IPS-18c (cell line): ENCODE data around the gene PEX26.
A peak's percentile ranks its signal among the peaks of the same experiment; 100 is the strongest.
"Not testable (repeated sequence)": the region's sequence is repeated elsewhere in the genome, so short reads cannot be mapped to it uniquely, and the experiment has no call there.

Experiments
- H3K4me3 ChIP-seq: 2 replicates; pipeline ENCODE4 v1.7.0; 2013; ENCODE audit warnings: low read depth, mild to moderate bottlenecking, low read length, moderate library complexity; ENCODE audit not compliant: insufficient read depth
- H3K9me3 ChIP-seq: one replicate; pipeline ENCODE4 v1.6.1; 2013; ENCODE audit warnings: mild to moderate bottlenecking, low read length, moderate library complexity; ENCODE audit not compliant: control insufficient read depth, insufficient read depth

PEX26 gene

DNA sequence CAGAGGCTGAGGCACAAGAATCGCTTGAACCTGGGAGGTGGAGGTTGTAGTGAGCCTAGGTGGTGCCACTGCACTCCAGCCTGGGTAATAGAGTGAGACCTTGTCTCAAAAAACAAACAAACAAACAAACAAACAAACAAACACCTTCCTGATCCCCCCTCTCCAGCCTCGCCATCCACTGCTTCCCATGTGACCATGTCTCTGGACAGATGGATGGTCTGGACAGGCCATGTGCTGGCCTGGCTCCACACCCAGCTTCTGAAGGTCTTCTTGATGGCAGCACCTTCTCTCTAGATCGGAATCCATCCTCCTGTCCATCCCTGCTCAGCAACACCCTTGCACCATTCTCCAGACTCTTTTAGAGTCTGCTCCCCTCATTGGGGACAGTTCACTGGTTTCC lies 10.7 kb upstream of the PEX26 start:
- no peaks in the 10 kb centered on the region for H3K9me3 ChIP-seq

DNA sequence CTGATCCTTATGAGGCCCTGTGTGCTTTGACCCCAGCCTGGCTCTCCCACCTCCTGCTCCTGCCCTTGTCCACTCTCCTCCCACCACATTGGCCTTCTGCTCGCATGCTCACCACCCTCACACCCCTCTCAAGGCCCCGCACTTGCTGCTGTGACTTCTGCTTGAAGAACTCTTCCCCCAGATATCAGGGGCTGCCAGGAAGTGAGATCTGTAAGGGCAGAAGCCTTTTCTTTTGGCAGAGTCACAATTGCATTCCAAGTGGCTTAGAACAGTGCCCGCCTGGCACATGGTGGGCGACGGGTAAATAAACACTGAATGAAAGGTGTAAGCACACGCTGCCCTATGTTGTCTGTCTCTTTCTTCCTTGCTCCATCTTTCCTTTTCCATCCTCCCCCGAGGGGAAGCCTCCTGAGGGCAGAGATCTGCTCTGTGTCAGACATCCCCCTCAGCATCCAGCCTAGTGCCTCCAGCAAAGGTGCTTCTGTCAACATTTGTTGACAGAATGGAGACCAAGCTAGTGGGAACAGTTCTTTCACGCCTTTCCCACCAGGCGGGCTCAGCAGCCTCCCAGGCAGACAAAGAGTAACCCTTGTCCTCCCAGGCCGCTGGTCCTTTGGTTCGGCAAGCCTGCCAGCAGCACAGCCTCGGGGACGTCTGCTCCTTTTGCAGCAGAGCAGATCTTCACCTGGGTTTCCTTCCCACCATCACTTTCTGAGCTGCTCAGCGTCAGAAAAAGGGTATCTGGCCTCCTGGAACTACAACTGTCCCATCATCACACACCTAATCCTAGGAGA lies 10.0 kb upstream of the PEX26 start:
- no peak overlapping the region for H3K4me3 ChIP-seq

More for the DNA sequence above, 10.7 kb upstream of the PEX26 start:
- H3K4me3 ChIP-seq: no peak overlapping the region

DNA sequence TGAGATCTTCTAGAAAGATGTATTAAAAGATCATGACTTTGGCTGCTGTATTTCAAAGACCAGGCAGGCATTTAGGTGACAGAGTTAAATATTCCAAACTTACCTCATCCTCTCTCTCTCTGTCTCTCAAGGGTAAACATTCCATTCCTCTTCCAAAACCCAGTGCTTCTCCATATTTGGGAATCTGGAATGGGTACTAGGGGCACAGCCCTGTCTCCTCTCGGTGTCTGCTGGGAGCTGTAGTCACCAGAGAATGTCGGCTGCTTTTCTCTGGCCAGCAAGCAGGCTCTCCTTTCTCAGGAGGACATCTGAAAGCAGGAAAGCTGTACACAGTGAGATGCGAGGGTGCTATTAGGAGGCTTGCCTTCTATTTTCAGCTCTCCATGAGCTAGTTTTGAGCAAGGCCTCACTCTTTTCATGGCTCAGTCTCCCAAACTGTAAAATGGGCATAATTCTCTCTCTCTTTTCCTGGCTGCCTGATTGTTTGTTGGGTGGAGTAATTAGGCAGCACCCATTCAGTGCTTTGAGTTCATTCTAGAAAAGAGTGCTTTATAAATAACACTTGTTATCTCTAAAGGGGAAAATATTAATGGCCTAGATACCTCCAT lies 9.3 kb upstream of the PEX26 start:
- Histone ChIP-seq H3K4me3 (no peak overlapping the region), H3K9me3 (no peaks in the 10 kb centered on the region)

More for the DNA sequence above, 10.0 kb upstream of the PEX26 start:
- H3K9me3 ChIP-seq: no peaks in the 10 kb centered on the region

DNA sequence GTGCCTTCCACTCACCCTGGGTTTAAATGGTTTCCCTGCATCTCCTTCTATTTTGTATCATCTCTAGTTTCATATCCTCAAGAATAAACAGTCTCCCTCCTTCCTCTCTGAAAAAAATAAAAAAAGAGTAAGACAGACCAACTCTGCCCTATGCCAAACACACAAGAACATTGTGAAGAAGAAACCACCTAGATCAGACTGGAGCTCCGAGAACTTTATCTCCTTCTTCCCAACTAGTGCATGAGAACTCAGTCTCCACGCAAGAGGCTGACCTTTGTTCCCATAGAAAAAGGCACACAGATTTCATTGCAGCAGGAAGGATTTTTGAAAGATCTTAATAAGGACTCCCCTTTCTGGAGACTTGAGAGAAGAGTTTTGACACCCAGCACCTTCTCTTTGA lies 8.7 kb upstream of the PEX26 start:
- Histone ChIP-seq H3K9me3 (no peaks in the 10 kb centered on the region), H3K4me3 (no peak overlapping the region)

DNA sequence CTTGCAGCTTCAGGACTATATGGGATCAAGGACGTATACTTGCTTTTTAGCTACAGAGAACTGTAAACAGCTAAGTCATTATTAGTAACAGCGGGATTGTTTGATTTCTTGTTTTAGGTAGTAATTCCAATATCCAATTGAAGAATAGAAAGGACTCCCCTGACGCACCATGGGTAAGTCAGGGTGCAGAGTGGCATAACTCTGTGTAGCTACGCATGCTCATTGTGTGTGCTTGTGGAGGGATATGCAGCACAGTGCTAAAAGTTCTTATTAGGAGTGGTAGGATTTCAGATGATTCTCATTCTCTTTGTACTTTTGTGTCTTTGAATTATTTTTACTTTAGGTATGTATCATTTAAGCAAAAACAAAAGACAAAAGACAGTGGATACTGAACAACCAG lies 7.7 kb upstream of the PEX26 start:
- no peaks in the 10 kb centered on the region for H3K9me3 ChIP-seq
- no peak overlapping the region for H3K4me3 ChIP-seq

GRCh38 chr22:18070556-18071306 lies 7.1 kb upstream of the PEX26 start:
- Histone ChIP-seq H3K4me3 (no peak overlapping the region), H3K9me3 (no peaks in the 10 kb centered on the region)

DNA sequence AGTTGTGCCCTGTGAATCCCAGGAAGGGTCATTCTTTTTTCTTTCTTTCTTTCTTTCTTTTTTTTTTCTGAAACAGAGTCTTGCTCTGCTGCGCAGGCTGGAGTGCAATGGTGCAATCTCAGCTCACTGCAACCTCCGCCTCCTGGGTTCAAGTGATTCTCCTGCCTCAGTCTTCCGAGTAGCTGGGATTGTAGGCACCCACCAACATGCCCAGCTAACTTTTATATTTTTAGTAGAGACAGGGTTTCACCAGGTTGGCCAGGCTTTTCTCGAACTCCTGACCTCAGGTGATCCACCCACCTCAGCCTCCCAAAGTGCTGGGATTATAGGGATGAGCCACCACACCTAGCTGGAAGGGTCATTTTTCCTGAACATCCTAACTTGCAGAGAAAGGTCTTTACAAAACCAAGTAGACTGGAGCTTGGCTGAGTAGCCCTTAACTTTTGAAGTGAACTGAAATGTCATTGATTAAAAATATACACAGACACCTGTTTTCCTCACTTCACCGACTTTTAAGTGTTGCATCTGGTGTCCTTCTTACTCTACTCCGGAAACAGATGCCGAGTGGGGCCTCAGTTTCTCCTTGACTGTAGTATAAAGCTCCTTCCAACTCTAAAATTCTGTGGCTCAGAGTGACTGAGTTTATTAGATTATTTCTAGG lies 6.4 kb upstream of the PEX26 start:
- H3K9me3 ChIP-seq, H3K4me3 ChIP-seq: not testable (repeated sequence)

DNA sequence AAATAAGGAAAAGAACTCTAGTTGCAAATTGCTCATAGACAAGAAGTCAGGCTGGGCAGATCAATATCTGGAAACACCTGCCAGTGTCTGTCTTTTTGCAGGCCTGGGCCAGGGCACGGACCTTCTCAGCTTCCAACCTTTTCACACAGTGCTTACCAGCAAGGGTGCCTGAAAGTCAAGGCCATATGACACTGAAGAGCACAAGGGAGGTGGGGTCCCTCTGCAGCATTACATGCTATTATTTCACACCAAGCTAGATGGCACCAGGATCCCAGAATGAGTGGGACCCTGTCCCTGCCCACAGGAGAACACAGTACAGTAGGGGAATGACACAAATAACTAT lies 5.9 kb upstream of the PEX26 start:
- H3K4me3 ChIP-seq: no peak overlapping the region
- no peaks in the 10 kb centered on the region for H3K9me3 ChIP-seq

- no peaks in the 10 kb centered on the region for H3K9me3 ChIP-seq
- H3K4me3 ChIP-seq: no peak overlapping the region
These were observed 4.3 kb upstream of the PEX26 start for GRCh38 chr22:18073467-18073866.

GRCh38 chr22:18073927-18074326 lies 3.9 kb upstream of the PEX26 start:
- H3K4me3 ChIP-seq, H3K9me3 ChIP-seq: not testable (repeated sequence)

GRCh38 chr22:18075101-18075719 lies 2.6 kb upstream of the PEX26 start:
- Histone ChIP-seq H3K4me3 (no peak overlapping the region), H3K9me3 (no peaks in the 10 kb centered on the region)

- Histone ChIP-seq H3K9me3 (no peaks in the 10 kb centered on the region), H3K4me3 (no peak overlapping the region)
These were observed 1.9 kb upstream of the PEX26 start for GRCh38 chr22:18075720-18076497.

DNA sequence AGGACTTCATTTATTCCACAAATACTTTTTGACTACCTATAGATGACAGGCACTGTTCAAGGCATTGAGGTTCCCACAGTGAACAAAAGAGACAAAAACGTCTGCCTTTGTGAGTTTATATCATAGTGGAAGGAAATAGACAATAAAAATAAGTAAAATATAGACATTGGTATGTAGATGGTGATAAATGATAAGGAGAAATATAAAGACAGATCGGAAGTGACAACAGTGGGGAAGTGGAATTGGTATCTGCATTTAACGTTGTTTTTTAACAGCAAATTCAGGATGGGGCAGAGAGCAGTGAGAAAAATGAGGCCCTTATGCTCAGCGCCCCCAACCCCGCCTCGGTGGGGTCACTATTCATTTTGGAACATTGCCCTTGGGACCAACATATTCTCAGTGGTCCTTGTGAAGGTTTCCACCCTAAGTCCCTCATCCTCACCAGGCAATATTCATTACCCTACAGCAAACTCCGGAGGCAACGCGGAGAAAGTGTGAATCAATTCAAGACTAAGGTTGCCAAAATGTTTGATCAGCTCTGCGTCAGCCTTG lies 627 bp upstream of the PEX26 start:
- H3K9me3 ChIP-seq: no peaks in the 10 kb centered on the region
- peak overlapping the region; percentile 99 for H3K4me3 ChIP-seq

- peak overlapping the region; percentile 99 for H3K4me3 ChIP-seq
- no peaks in the 10 kb centered on the region for H3K9me3 ChIP-seq
These were observed 695 bp downstream of the PEX26 start for GRCh38 chr22:18078329-18079041.

GRCh38 chr22:18079706-18080233 lies 2.0 kb downstream of the PEX26 start:
- Histone ChIP-seq H3K4me3 (no peak overlapping the region), H3K9me3 (no peaks in the 10 kb centered on the region)

DNA sequence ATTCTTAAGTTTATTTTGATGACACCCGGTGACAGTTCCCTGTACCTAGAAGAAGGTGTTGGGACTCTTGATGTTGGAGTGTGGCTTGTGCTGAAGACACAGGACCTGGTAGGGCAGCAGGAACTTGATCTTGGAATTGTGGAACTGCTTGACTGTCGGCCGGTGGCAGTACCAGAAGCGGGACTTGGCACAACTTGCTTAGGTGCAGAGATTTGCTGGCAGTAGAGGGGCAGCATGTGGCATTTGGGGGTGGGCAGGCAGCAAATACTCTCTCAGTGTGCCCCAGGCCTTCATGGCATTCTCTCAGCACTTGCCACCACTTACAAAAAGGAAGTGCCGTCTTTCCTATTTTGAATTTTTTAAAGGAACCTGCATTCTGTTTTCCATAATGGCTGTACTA lies 3.6 kb downstream of the PEX26 start:
- no peaks in the 10 kb centered on the region for H3K9me3 ChIP-seq
- H3K4me3 ChIP-seq: no peak overlapping the region
